GM12865 (cell line): ENCODE data around the gene B4GALNT4.

ENCODE experiments used
- DNase-seq: peaks from one replicate; pipeline ENCODE4 v3.0.0; 2010; ENCODE audit warnings: low read depth
- H3K4me3 ChIP-seq: 2 replicates; pipeline ENCODE4 v1.5.1; 2011; ENCODE audit warnings: mild to moderate bottlenecking, low read depth, low read length, control low read depth
- CTCF ChIP-seq: IDR thresholded peaks from 2 replicates; pipeline ENCODE4 v1.5.1; 2011; ENCODE audit warnings: low read length, control low read depth, low read depth, inconsistent platforms; ENCODE audit not compliant: insufficient read depth; ENCODE audit errors: missing control alignments

The B4GALNT4 gene

DNA sequence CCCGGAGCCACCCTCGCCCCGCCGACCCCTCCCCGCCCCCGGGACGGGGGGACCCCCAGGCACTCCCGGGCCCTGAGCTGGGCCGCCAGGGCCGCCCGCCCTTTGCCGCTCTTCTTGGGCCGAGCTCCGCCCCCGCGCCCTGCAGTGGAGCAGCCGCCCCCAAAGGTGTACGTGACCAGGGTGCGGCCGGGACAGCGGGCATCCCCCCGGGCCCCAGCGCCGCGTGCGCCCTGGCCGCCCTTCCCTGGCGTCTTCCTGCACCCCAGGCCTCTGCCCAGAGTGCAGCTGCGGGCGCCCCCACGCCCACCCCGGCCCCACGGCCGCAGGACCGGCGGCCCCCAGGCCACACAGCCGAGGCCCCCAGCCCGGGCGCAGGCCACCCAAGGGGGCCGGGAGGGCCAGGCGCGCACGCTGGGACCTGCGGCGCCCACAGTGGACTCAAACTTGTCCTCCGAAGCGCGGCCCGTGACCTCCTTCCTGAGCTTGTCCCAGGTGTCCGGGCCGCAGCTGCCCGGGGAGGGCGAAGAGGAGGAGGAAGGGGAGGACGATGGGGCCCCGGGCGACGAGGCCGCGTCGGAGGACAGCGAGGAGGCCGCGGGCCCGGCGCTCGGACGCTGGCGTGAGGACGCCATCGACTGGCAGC lies 7.4 kb downstream of the B4GALNT4 start:
- DNase-seq: no peak
- no peak overlapping the region for H3K4me3 ChIP-seq
- TF ChIP-seq CTCF: no peak

DNA sequence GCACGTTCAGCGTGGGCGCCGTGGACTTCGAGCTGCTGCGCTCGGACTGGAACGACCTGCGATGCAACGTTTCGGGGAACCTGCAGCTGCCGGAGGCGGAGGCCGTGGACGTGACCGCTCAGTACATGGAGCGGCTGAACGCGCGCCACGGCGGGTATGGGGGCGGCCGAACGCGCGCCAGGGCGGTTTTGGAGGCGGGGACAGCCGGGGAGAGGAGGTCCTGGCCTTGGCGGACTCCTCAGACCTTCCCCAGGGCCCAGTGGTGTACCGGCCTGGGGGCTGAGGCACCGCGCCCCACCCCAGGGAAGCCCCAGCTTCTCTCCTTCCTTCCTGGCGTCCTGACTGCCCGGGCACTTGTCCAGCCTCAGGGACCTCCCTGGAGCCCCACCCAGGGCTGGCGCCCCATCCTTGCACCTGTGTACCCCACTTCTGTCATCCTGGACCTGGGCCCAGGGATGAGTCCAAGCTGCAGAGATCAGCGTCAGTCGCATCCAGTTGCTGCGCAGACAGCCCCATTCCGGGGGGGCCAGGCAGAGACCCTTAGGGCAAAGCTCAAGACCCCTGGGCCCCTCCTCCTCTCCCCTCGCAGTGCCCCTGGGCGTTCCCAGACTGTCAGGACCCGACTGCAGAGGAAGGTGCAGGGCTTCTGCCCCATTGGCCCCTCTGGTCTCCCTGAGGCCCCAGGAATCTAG lies 8.0 kb downstream of the B4GALNT4 start:
- no peak for TF ChIP-seq CTCF
- no peak overlapping the region for H3K4me3 ChIP-seq
- no peak for DNase-seq

GRCh38 chr11:377883-378500 lies 8.7 kb downstream of the B4GALNT4 start:
- no peak for DNase-seq
- H3K4me3 ChIP-seq: no peak overlapping the region
- TF ChIP-seq CTCF: no peak

DNA sequence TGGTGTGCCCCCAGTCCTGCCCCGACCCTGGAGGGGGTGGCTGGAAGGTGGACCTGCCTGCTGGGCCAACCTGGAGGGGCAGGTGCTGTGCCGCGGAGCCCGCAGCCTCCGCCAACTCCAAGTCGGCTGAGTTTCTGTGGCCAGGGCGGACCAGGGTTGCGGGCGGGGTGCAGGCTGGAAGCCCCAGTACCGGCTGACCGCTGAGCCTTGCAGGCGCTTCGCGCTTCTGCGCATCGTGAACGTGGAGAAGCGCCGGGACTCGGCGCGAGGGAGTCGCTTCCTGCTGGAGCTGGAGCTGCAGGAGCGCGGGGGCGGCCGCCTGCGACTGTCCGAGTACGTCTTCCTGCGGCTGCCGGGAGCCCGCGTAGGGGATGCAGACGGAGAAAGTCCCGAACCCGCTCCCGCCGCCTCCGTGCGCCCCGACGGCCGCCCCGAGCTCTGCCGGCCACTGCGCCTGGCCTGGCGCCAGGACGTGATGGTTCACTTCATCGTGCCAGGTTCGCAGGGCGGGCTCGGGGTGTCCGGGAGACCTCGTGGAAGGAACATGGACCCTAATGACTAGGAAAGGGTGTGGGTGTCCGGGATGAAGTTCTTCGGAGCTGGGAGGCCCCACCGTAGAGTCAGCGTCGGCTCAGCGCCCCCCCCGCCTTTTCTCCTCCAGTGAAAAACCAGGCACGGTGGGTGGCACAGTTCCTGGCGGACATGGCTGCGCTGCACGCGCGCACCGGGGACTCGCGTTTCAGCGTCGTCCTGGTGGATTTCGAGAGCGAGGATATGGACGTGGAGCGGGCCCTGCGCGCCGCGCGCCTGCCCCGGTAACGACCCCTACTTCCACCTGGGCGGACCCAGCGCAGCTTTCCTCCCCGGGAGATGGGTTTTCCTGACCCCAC lies 10.2 kb downstream of the B4GALNT4 start:
- DNase-seq: no peak
- H3K4me3 ChIP-seq: no peak overlapping the region
- no peak for TF ChIP-seq CTCF

- no peak for DNase-seq
- no peak overlapping the region for H3K4me3 ChIP-seq
- TF ChIP-seq CTCF: no peak
These were observed 10.8 kb downstream of the B4GALNT4 start for GRCh38 chr11:380095-380480.

DNA sequence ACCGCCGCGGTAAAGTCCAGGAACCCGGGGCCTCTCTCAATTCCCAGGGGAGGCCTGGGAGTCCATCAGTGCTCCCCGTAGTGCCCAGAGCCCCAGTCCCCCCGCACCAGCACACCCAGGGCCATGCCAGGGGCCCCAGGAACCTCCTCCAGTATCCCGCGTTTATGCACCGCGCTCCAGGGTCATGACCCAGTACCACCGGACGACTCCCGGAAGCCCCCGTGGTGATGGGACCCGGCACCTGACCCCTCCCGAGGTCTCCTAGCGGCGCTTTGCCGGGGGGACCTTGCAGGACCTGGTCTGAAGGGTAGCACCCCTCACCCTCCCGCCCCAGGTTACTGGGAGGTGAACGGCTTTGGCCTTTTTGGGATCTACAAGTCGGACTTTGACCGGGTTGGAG lies 11.2 kb downstream of the B4GALNT4 start:
- TF ChIP-seq CTCF: no peak
- DNase-seq: no peak
- no peak overlapping the region for H3K4me3 ChIP-seq
